Measurements from ENCODE around the gene TRAF1.

TRAF1 gene

GRCh38 chr9:120920806-120921178, 5.8 kb downstream of the TRAF1 start:
- no peak for TF ChIP-seq CTCF (IDR thresholded peaks at IDR 0.05; ENCODE audit: low read depth, low read length)
- no peak for DNase-seq (ENCODE audit: low read depth, low spot score)
- no peak overlapping the region for H3K4me3 ChIP-seq (ENCODE audit: low read depth, low read length)
- in situ Hi-C loops (cut with HindIII; ENCODE audit: low sequenced_read_pairs) = no loop called here

DNA sequence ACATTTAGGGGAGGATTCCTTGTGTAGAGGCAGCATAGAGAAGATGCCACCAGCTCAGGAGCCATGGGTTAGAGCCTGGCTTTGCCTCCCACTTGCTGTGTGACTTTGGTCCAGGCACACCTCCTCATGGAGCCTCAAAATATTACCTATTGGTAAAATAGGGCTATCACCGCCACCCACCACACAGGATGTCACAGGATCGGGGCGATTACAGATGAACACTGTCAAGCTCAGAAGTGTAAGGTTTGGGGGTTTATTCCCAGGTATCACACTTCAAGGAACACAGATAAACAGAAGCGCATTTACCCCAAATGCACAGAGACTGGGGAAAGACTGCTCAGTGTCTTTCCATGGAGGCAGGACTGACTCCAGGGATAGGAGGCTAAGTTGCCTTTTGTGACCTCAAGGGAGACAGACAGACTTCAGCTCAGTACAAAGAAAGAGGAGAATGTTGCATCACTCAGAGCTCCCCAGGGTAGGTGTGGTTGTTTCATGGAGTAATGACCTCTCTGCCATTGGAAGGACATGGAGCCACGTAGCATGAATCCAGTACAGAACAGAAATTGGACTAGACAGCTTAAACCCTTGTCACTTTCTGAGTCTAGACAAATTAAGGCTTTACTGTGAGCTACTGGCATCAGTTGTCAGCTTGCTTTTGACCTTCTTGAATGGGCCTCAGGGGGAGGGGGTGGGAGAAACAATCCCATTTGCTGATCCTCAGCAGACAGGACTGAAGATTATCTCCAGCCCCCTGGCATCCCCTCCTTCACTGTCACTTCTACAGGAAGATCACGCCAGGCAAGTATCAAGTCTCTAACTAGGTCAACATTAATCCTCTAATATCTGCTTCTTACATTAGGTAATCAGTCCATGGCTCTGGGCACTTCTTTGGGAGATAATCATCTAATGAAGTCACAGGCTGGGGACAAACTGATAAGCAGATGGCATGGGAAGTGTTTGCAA, 6.5 kb downstream of the TRAF1 start:
- in situ Hi-C loops (cut with HindIII; ENCODE audit: low sequenced_read_pairs) = no loop called here
- TF ChIP-seq CTCF (IDR thresholded peaks at IDR 0.05; ENCODE audit: low read depth, low read length) = no peak
- no peak overlapping the region for H3K4me3 ChIP-seq (ENCODE audit: low read depth, low read length)
- no peak for DNase-seq (ENCODE audit: low read depth, low spot score)

- TF ChIP-seq CTCF (IDR thresholded peaks at IDR 0.05; ENCODE audit: low read depth, low read length) = no peak
- in situ Hi-C loops (cut with HindIII; ENCODE audit: low sequenced_read_pairs) = no loop called here
- DNase-seq (ENCODE audit: low read depth, low spot score) = no peak
- no peak overlapping the region for H3K4me3 ChIP-seq (ENCODE audit: low read depth, low read length)
Measured at GRCh38 chr9:120918931-120919842, 7.4 kb downstream of the TRAF1 start.

DNA sequence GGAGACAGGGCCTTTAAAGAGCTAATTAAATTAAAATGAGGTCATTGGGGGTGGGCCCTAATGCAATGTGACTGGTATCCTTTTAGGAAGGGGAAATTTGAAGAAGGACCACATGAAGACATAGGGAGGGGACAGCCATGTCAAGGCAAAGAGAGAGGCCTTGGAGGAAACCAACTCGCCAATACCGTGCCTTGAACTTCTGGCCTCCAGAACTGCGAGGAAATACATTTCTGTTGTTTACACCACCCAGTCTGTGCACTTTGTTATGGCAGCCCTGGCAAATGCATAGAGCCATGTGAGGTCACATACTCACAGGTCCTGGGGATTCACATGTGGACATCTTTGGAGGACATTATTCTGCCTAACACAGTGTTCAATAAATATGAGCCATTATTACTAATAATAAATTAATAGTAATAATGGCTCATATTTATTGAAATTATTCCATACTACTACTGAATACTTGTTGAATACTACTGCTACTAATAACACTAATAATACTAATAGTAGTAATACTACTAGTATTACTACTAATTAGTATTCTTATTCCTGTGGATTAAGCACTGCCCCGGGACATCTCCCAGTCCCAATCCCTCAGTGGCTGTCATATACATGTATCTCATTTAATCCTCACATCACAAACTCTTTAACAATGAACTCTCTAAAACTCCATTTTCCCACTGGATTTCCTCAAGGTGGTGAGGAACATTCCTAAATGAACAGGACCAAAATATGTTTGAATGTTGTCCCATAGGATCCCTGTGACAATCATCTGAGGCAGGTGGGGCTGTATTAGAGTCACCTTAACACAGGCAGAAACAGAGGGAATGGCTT, 8.4 kb downstream of the TRAF1 start:
- in situ Hi-C loops (cut with HindIII; ENCODE audit: low sequenced_read_pairs) = no loop called here
- no peak for DNase-seq (ENCODE audit: low read depth, low spot score)
- no peak for TF ChIP-seq CTCF (IDR thresholded peaks at IDR 0.05; ENCODE audit: low read depth, low read length)
- no peak overlapping the region for H3K4me3 ChIP-seq (ENCODE audit: low read depth, low read length)

GRCh38 chr9:120916991-120917880, 9.4 kb downstream of the TRAF1 start:
- no peak for DNase-seq (ENCODE audit: low read depth, low spot score)
- H3K4me3 ChIP-seq (ENCODE audit: low read depth, low read length) = no peak overlapping the region
- no peak for TF ChIP-seq CTCF (IDR thresholded peaks at IDR 0.05; ENCODE audit: low read depth, low read length)
- in situ Hi-C loops (cut with HindIII; ENCODE audit: low sequenced_read_pairs) = no loop called here

Data from astrocyte of the spinal cord (primary cell).